ENCODE measurements around the gene PSMA2.

GRCh38 chr7:42900842-42901241 lies 31.1 kb downstream of the PSMA2 start:
- TF ChIP-seq EZH2phosphoT487 (IDR thresholded peaks at IDR 0.05) (no peak), EZH2 (IDR thresholded peaks at IDR 0.05) (no peak)

All from neural progenitor cell (in vitro differentiated cells).